Breast epithelium (tissue), 4 donors: ENCODE data around the gene CARD9. TPM values are rescaled to one million over a fixed set of nuclear protein-coding genes. Genes with fewer than 3 reads are reported as not detected.

ENCODE experiments used
- DNase-seq, 2 donors: peaks; one replicate each; pipeline ENCODE4 v3.0.0-alpha.2; 2019; ENCODE audit warnings: low spot score in 2 of 2
- H3K27ac ChIP-seq, 2 donors: fragments of 200-600 bp; sonication (generic) in 1 of 2; one replicate each; pipeline ENCODE4 v1.5.1; 2016 to 2019; ENCODE audit warnings: mild to moderate bottlenecking in 1 of 2
- H3K27me3 ChIP-seq, 2 donors: fragments of 200-600 bp; sonication (generic) in 1 of 2; one replicate each; pipeline versions ENCODE4 v1.5.1 to v1.6.0; 2017 to 2019; ENCODE audit warnings: control low read depth in 1 of 2, mild to moderate bottlenecking in 1 of 2
- H3K36me3 ChIP-seq: fragments of 200-600 bp; one replicate; pipeline ENCODE4 v1.5.1; 2019
- H3K4me1 ChIP-seq, 2 donors: fragments of 200-600 bp; sonication (generic); one replicate each; pipeline ENCODE4 v1.5.1; 2016 to 2019; ENCODE audit warnings: control low read depth in 1 of 2
- H3K4me3 ChIP-seq, 3 donors: fragments of 200-600 bp; sonication (generic); 1 replicate in 2 of 3; 2 replicates in 1 of 3; pipeline ENCODE4 v1.5.1; 2016 to 2019; ENCODE audit warnings: mild to moderate bottlenecking in 3 of 3, moderate library complexity in 2 of 3
- H3K9me3 ChIP-seq, 2 donors: fragments of 200-600 bp; sonication (generic) in 1 of 2; one replicate each; pipeline ENCODE4 v1.5.1; 2016 to 2019; ENCODE audit warnings: control low read depth in 1 of 2
- POLR2A ChIP-seq: fragments of 450-650 bp; IDR thresholded peaks from one replicate; pipeline ENCODE4 v1.6.1; 2016; ENCODE audit warnings: antibody characterized with exemption, mild to moderate bottlenecking, moderate library complexity
- POLR2AphosphoS5 ChIP-seq, 3 donors: sonication (generic); formaldehyde crosslinking; IDR thresholded peaks; one replicate each; pipeline ENCODE4 v1.6.1; 2017; ENCODE audit warnings: antibody characterized with exemption in 3 of 3
- intact Hi-C: fragments of 100-400 bp; cut with DNase I; formaldehyde crosslinking; loops from one replicate; pipeline ENCODE4 v1.15.1; 2023; ENCODE audit warnings: low total_unique reads
- total RNA-seq, 3 donors: library from RNA; depleted of rRNA; stranded (reverse); fragments of >200 nt; gene quantifications; one replicate each; pipeline ENCODE4 v1.1.0, GENCODE V29; 2016
- TF ChIP-seq, protein P1 (sequence below), 3 donors: fragments of 450-650 bp; IDR thresholded peaks; one replicate each; pipeline ENCODE4 v1.5.1; 2016 to 2017; ENCODE audit warnings: antibody characterized with exemption in 3 of 3, mild to moderate bottlenecking in 3 of 3, moderate library complexity in 3 of 3

CARD9 gene
- total RNA-seq, 3 donors from 2014 or later = 3.0 to 7.6 (median 3.3) TPM

GRCh38 chr9:136400038-136400834 lies 26.8 kb upstream of the CARD9 start, which contains the start of gene SNAPC4:
SNAPC4 (minus strand) TSS chr9:136400170; CDS start chr9:136398428, 1,742 bp downstream.
- intact Hi-C loops = no loop called here
- Histone ChIP-seq H3K27me3 (no peaks in the 10 kb centered on the region), H3K36me3 (no peaks in the 10 kb centered on the region), H3K4me1 (peaks cover 4 to 5% of the 10 kb centered on the region in 2 donors), H3K4me3 (peak within 1 kb of the TSS; percentile 93 to 95 (median 94)), H3K9me3 (no peaks in the 10 kb centered on the region), H3K27ac (peak within 1 kb of the TSS in 1 of 2 donors; percentile 1)
- TF ChIP-seq POLR2A = no peak
- TF ChIP-seq POLR2AphosphoS5 (IDR thresholded peaks at IDR 0.05) = peak; percentile 18 to 32 (median 19)
- TF ChIP-seq, protein P1, sequence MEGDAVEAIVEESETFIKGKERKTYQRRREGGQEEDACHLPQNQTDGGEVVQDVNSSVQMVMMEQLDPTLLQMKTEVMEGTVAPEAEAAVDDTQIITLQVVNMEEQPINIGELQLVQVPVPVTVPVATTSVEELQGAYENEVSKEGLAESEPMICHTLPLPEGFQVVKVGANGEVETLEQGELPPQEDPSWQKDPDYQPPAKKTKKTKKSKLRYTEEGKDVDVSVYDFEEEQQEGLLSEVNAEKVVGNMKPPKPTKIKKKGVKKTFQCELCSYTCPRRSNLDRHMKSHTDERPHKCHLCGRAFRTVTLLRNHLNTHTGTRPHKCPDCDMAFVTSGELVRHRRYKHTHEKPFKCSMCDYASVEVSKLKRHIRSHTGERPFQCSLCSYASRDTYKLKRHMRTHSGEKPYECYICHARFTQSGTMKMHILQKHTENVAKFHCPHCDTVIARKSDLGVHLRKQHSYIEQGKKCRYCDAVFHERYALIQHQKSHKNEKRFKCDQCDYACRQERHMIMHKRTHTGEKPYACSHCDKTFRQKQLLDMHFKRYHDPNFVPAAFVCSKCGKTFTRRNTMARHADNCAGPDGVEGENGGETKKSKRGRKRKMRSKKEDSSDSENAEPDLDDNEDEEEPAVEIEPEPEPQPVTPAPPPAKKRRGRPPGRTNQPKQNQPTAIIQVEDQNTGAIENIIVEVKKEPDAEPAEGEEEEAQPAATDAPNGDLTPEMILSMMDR (IDR thresholded peaks at IDR 0.05) = peak; percentile 58 to 93 (median 66)
- DNase-seq = peak; percentile 63 to 80

DNA sequence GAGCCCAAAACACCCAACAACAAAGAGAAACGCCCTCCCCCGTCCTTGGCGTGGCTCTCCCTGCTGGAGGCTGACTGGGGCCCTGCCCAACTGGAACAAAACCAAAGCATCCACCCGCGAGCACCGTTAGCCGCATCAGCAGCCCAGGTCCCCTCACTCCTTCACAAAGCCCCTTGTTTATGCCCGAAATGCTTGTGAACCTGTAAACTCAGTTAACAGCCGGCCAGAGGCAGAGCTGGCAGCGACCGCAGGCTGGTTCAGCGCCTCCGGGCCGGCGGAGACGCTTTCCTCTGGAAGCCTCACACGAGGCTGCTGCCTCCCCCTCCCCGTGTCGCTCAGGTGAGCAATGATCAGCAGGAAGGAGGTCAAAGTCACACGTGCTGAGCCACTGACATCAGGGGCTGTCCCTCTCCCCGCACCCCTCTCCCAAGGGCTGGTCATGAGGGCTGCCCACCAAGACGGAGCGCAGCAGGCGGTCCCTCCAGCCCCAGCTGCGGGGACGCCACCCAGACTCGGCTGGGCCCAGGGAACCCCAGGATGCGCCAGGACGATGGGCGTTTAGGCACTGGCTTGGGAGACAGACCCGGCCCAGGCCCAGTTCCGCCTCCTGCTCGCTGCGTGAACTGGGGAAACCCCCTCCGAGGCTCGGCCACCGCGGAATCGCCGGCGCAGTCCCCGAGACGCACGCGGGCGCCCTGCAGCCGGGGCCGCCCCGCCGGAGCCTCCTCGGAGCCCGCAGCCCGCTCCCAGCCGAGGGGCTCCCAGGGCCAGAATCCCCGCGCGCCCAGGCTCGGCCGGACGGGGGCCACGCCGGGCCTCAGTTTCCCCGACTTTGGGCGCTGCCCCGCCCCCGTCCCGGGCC lies 25.9 kb upstream of the CARD9 start:
- no peak overlapping the region for H3K27ac ChIP-seq
- no peaks in the 10 kb centered on the region for H3K36me3 ChIP-seq
- no peaks in the 10 kb centered on the region for H3K27me3 ChIP-seq
- TF ChIP-seq POLR2A = no peak
- TF ChIP-seq POLR2AphosphoS5 (IDR thresholded peaks at IDR 0.05) = no peak
- TF ChIP-seq, protein P1 (IDR thresholded peaks at IDR 0.05) = no peak
- intact Hi-C loops = no loop called here
- H3K4me1 ChIP-seq = peaks cover 4 to 5% of the 10 kb centered on the region in 2 donors
- DNase-seq = no peak
- H3K4me3 ChIP-seq = peak overlapping the region; percentile 93 to 95 (median 94)
- H3K9me3 ChIP-seq = no peaks in the 10 kb centered on the region

DNA sequence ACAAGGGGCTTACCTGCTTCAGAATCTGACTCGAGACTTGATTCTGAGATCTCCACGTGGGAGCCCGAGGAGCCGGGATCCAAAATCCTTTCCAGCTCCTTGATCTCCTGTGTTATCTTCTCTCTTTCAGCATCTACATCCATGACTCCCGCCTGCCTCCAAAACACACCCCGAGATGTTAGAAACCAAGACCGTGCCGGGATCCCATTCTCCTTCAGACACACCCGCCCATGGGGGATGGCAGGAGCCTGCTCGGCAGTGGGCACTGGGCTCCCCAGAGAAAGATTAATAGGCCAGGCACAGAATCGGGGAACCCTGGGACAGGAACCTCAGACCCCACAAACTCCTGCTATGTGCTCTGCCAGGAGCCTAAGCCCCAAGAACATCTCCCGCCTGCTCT lies 24.8 kb upstream of the CARD9 start:
- DNase-seq = no peak
- Histone ChIP-seq H3K4me3 (peak overlapping the region in 1 of 3 donors; percentile 94), H3K36me3 (no peaks in the 10 kb centered on the region), H3K9me3 (no peaks in the 10 kb centered on the region), H3K27me3 (no peaks in the 10 kb centered on the region), H3K27ac (no peak overlapping the region), H3K4me1 (peaks cover 4 to 5% of the 10 kb centered on the region in 2 donors)
- no peak for TF ChIP-seq POLR2A
- TF ChIP-seq, protein P1 (IDR thresholded peaks at IDR 0.05) = no peak
- TF ChIP-seq POLR2AphosphoS5 (IDR thresholded peaks at IDR 0.05) = no peak
- intact Hi-C loops = no loop called here

DNA sequence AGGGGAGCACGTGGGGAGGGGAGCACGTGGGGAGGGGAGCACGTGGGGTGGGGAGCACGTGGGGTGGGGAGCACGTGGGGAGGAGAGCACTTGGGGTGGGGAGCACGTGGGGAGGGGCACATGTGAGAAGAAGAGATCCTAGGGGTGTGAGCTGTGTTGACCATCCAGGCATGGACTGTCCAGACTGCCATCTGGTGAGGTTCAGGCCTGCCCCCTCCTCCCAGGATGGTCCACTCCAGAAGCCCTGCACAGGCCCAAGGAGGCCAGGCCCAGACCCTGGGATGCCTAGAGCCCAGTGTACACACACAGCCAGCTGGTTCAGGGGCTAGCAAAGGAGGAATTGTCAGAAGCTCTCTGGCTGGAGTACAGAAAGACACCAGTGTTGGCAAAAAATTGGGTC lies 24.2 kb upstream of the CARD9 start:
- no peaks in the 10 kb centered on the region for H3K27me3 ChIP-seq
- intact Hi-C loops = no loop called here
- TF ChIP-seq POLR2AphosphoS5 (IDR thresholded peaks at IDR 0.05) (no peak), POLR2A (no peak)
- TF ChIP-seq, protein P1 (IDR thresholded peaks at IDR 0.05) = no peak
- no peaks in the 10 kb centered on the region for H3K36me3 ChIP-seq
- peaks cover 4 to 5% of the 10 kb centered on the region in 2 donors for H3K4me1 ChIP-seq
- no peak for DNase-seq
- no peaks in the 10 kb centered on the region for H3K9me3 ChIP-seq
- H3K4me3 ChIP-seq = no peak overlapping the region
- H3K27ac ChIP-seq = no peak overlapping the region

GRCh38 chr9:136396219-136396515 lies 22.7 kb upstream of the CARD9 start:
- Histone ChIP-seq H3K36me3 (peaks cover 5% of the 10 kb centered on the region), H3K4me1 (peaks cover 4 to 5% of the 10 kb centered on the region in 2 donors), H3K4me3 (no peak overlapping the region), H3K27ac (no peak overlapping the region), H3K27me3 (no peaks in the 10 kb centered on the region), H3K9me3 (no peaks in the 10 kb centered on the region)
- intact Hi-C loops = no loop called here
- TF ChIP-seq POLR2AphosphoS5 (IDR thresholded peaks at IDR 0.05) (no peak), POLR2A (no peak)
- TF ChIP-seq, protein P1 (IDR thresholded peaks at IDR 0.05) = no peak
- DNase-seq = no peak
